Smooth muscle cell (in vitro differentiated cells): Measurements from ENCODE around the gene SOCS6. TPM values are rescaled to one million over a fixed set of nuclear protein-coding genes. Genes with fewer than 3 reads are reported as not detected.

Experiments
- DNase-seq: peaks from one replicate; lab custom pipeline; 2025; ENCODE audit not compliant: unreplicated experiment; lab: John Stamatoyannopoulos, UW
- H2AFZ ChIP-seq: fragments of 200-600 bp; sonication (generic); 2 replicates; pipeline ENCODE4 v1.6.0; 2016; ENCODE audit warnings: antibody characterized with exemption, low read depth, mild to moderate bottlenecking
- H3F3A ChIP-seq: fragments of 200-600 bp; sonication (generic); 2 replicates; pipeline ENCODE4 v1.6.0; 2017; ENCODE audit warnings: antibody characterized with exemption, low read depth
- H3K27ac ChIP-seq: fragments of 200-600 bp; sonication (generic); 2 replicates; pipeline ENCODE4 v1.5.1; 2016; ENCODE audit warnings: low read depth, mild to moderate bottlenecking
- H3K27me3 ChIP-seq: fragments of 200-600 bp; sonication (generic); 2 replicates; pipeline ENCODE4 v1.6.1; 2016; ENCODE audit warnings: low read depth, mild to moderate bottlenecking
- H3K36me3 ChIP-seq: fragments of 200-600 bp; sonication (generic); 2 replicates; pipeline ENCODE4 v1.5.1; 2016; ENCODE audit warnings: low read depth
- H3K4me1 ChIP-seq: fragments of 200-600 bp; sonication (generic); 2 replicates; pipeline ENCODE4 v1.5.1; 2016; ENCODE audit warnings: low read depth
- H3K4me2 ChIP-seq: fragments of 200-600 bp; sonication (generic); 2 replicates; pipeline ENCODE4 v1.6.0; 2016; ENCODE audit warnings: mild to moderate bottlenecking
- H3K4me3 ChIP-seq: fragments of 200-600 bp; sonication (generic); 2 replicates; pipeline ENCODE4 v1.5.1; 2016; ENCODE audit warnings: mild to moderate bottlenecking
- H3K79me2 ChIP-seq: fragments of 200-600 bp; sonication (generic); 2 replicates; pipeline ENCODE4 v1.6.0; 2016; ENCODE audit warnings: low read depth, mild to moderate bottlenecking
- H3K9ac ChIP-seq: fragments of 200-600 bp; sonication (generic); 2 replicates; pipeline ENCODE4 v1.6.0; 2016; ENCODE audit warnings: low read depth
- H3K9me3 ChIP-seq: fragments of 200-600 bp; sonication (generic); replicated peaks from 2 replicates; pipeline ENCODE4 v1.5.1; 2016; ENCODE audit warnings: low read depth
- H4K20me1 ChIP-seq: fragments of 200-600 bp; sonication (generic); 2 replicates; pipeline ENCODE4 v1.6.0; 2016; ENCODE audit warnings: low read depth
- WGBS: methylation state at CpG from one replicate; pipeline ENCODE4 v1.1.7; 2016; ENCODE audit warnings: low lambda C conversion rate; 5-methylcytosine and 5-hydroxymethylcytosine counted together
- polyA plus RNA-seq: library from polyadenylated mRNA; unstranded; fragments of >200 nt; fragmentation: Nextera tagmentation; extraction: Ambion mirVana; gene quantifications from 2 replicates; pipeline ENCODE4 v1.2.1, GENCODE V29; 2016
- total RNA-seq: library from RNA; depleted of rRNA; stranded (reverse); fragments of >200 nt; gene quantifications from 2 replicates; pipeline ENCODE4 v1.2.3, GENCODE V29; 2014
- TF ChIP-seq, protein P1 (sequence below): fragments of 200-600 bp; sonication (generic); IDR thresholded peaks from 2 replicates; pipeline ENCODE4 v1.5.1; 2017; ENCODE audit warnings: borderline replicate concordance, mild to moderate bottlenecking, antibody characterized with exemption; ENCODE audit not compliant: insufficient read depth, poor library complexity, severe bottlenecking

SOCS6 gene
- total and polyA plus RNA-seq, 2 experiments from 2014 or later, result 8.5 to 38.0 TPM

DNA sequence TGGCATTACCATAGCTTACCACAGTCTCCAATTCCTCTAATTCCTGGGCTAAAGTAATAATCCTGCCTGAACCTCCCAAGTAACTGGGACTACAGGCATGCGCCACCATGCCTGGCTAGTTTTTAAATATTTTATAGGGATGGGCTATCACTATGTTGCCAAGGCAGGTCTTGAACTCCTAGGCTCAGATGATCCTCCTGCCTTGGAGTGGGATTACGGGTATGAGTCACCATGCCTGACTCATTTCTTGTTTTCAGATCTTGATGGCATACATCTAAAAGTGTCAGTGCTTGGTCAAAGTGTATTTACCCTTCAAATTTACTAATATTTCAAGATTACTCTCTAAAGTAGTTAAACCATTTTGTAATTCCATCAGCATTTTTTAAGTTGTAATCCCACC lies 9.4 kb upstream of the SOCS6 start:
- TF ChIP-seq, protein P1, sequence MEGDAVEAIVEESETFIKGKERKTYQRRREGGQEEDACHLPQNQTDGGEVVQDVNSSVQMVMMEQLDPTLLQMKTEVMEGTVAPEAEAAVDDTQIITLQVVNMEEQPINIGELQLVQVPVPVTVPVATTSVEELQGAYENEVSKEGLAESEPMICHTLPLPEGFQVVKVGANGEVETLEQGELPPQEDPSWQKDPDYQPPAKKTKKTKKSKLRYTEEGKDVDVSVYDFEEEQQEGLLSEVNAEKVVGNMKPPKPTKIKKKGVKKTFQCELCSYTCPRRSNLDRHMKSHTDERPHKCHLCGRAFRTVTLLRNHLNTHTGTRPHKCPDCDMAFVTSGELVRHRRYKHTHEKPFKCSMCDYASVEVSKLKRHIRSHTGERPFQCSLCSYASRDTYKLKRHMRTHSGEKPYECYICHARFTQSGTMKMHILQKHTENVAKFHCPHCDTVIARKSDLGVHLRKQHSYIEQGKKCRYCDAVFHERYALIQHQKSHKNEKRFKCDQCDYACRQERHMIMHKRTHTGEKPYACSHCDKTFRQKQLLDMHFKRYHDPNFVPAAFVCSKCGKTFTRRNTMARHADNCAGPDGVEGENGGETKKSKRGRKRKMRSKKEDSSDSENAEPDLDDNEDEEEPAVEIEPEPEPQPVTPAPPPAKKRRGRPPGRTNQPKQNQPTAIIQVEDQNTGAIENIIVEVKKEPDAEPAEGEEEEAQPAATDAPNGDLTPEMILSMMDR, result no peak
- Histone ChIP-seq H2AFZ (no peak overlapping the region), H3K27me3 (no peaks in the 10 kb centered on the region), H3K36me3 (no peaks in the 10 kb centered on the region), H3K4me3 (no peak overlapping the region), H3K9ac (no peak overlapping the region), H3K4me1 (no peaks in the 10 kb centered on the region), H3K4me2 (no peak overlapping the region), H3K27ac (no peak overlapping the region), H4K20me1 (no peaks in the 10 kb centered on the region), H3K79me2 (no peaks in the 10 kb centered on the region), H3K9me3 (no peaks in the 10 kb centered on the region), H3F3A (no peaks in the 10 kb centered on the region)
- no peak for DNase-seq
- 83% methylated on average over 2 of the region's 2 CpGs for WGBS

GRCh38 chr18:70280007-70280925 lies 8.6 kb upstream of the SOCS6 start:
- Histone ChIP-seq H3K79me2 (no peaks in the 10 kb centered on the region), H3K4me2 (no peak overlapping the region), H3K9me3 (no peaks in the 10 kb centered on the region), H3K27me3 (no peaks in the 10 kb centered on the region), H3K27ac (peak overlapping the region; percentile 38), H3F3A (no peaks in the 10 kb centered on the region), H3K4me3 (no peak overlapping the region), H2AFZ (no peak overlapping the region), H4K20me1 (no peaks in the 10 kb centered on the region), H3K9ac (no peak overlapping the region), H3K4me1 (no peaks in the 10 kb centered on the region), H3K36me3 (no peaks in the 10 kb centered on the region)
- TF ChIP-seq, protein P1, result no peak
- WGBS, result 79% methylated on average over 5 of the region's 5 CpGs
- no peak for DNase-seq

GRCh38 chr18:70284976-70285620 lies 3.7 kb upstream of the SOCS6 start:
- DNase-seq, result no peak
- no peak overlapping the region for H2AFZ ChIP-seq
- TF ChIP-seq, protein P1, result no peak

More at GRCh38 chr18:70284976-70285620, 3.7 kb upstream of the SOCS6 start:
- no peaks in the 10 kb centered on the region for H3K27me3 ChIP-seq
- no peak overlapping the region for H3K27ac ChIP-seq
- H3K79me2 ChIP-seq, result peaks cover 5% of the 10 kb centered on the region
- peaks cover 5% of the 10 kb centered on the region for H4K20me1 ChIP-seq
- no peak overlapping the region for H3K9ac ChIP-seq
- H3K4me2 ChIP-seq, result no peak overlapping the region
- WGBS, result 83% methylated on average over 2 of the region's 2 CpGs
- peaks cover under 1% of the 10 kb centered on the region for H3K4me1 ChIP-seq
- peaks cover 11% of the 10 kb centered on the region for H3F3A ChIP-seq
- H3K4me3 ChIP-seq, result no peak overlapping the region
- no peaks in the 10 kb centered on the region for H3K36me3 ChIP-seq
- H3K9me3 ChIP-seq, result no peaks in the 10 kb centered on the region
